MM.1S (cell line): ENCODE results near the gene LAMP1.
"Not testable (repeated sequence)": the region's sequence is repeated elsewhere in the genome, so short reads cannot be mapped to it uniquely, and the experiment has no call there.

Experiments
- DNase-seq: peaks from one replicate; pipeline ENCODE4 v3.0.0-alpha.2; 2015
- H2AFZ ChIP-seq: fragments of 300-600 bp; sonication (generic); 2 replicates; pipeline ENCODE4 v1.6.0; 2016; ENCODE audit warnings: antibody characterized with exemption, low read length
- H3F3A ChIP-seq: fragments of 300-600 bp; sonication (generic); 2 replicates; pipeline ENCODE4 v1.6.1; 2016; ENCODE audit warnings: mild to moderate bottlenecking, antibody characterized with exemption, low read length, moderate library complexity, mixed read lengths; ENCODE audit not compliant: insufficient read depth
- H3K27ac ChIP-seq: fragments of 300-600 bp; sonication (generic); 2 replicates; pipeline ENCODE4 v1.5.1; 2016; ENCODE audit warnings: mild to moderate bottlenecking, low read length
- H3K27me3 ChIP-seq: fragments of 300-600 bp; sonication (generic); replicated peaks from 2 replicates; pipeline ENCODE4 v1.6.0; 2016; ENCODE audit warnings: low read length; ENCODE audit not compliant: insufficient read depth
- H3K36me3 ChIP-seq: fragments of 300-600 bp; sonication (generic); replicated peaks from 2 replicates; pipeline ENCODE4 v1.6.1; 2016; ENCODE audit warnings: mild to moderate bottlenecking, low read length, mixed read lengths; ENCODE audit not compliant: insufficient read depth
- H3K4me1 ChIP-seq: fragments of 300-600 bp; sonication (generic); 2 replicates; pipeline ENCODE4 v1.6.1; 2016; ENCODE audit warnings: low read length, mixed read lengths
- H3K4me2 ChIP-seq: fragments of 300-600 bp; sonication (generic); 2 replicates; pipeline ENCODE4 v1.6.0; 2016; ENCODE audit warnings: low read depth, low read length
- H3K4me3 ChIP-seq: fragments of 300-600 bp; sonication (generic); 2 replicates; pipeline ENCODE4 v1.5.1; 2016; ENCODE audit warnings: low read length, mixed read lengths
- H3K79me2 ChIP-seq: fragments of 300-600 bp; sonication (generic); 2 replicates; pipeline ENCODE4 v1.6.1; 2016; ENCODE audit warnings: mixed run types, low read length, mixed read lengths
- H3K9ac ChIP-seq: fragments of 300-600 bp; sonication (generic); 2 replicates; pipeline ENCODE4 v1.6.1; 2016; ENCODE audit warnings: low read length, mixed read lengths
- H3K9me2 ChIP-seq: fragments of 300-600 bp; sonication (generic); replicated peaks from 2 replicates; pipeline ENCODE4 v1.6.1; 2016; ENCODE audit warnings: mild to moderate bottlenecking, low read length, mixed read lengths; ENCODE audit not compliant: insufficient read depth
- H3K9me3 ChIP-seq: fragments of 300-600 bp; sonication (generic); replicated peaks from 2 replicates; pipeline ENCODE4 v1.6.1; 2016; ENCODE audit warnings: mild to moderate bottlenecking, low read length, mixed read lengths; ENCODE audit not compliant: insufficient read depth
- H4K20me1 ChIP-seq: fragments of 300-600 bp; sonication (generic); 2 replicates; pipeline ENCODE4 v1.6.1; 2016; ENCODE audit warnings: mild to moderate bottlenecking, low read length, moderate library complexity, mixed read lengths; ENCODE audit not compliant: insufficient read depth
- CTCF ChIP-seq: fragments of 300-600 bp; sonication (generic); IDR thresholded peaks from 2 replicates; pipeline ENCODE4 v1.5.1; 2016; ENCODE audit warnings: antibody characterized with exemption, low read length, mixed read lengths
- EZH2 ChIP-seq: fragments of 300-600 bp; sonication (generic); optimal IDR thresholded peaks from 2 replicates; pipeline ENCODE3; 2017; ENCODE audit warnings: low read depth, mild to moderate bottlenecking, antibody characterized with exemption, low read length, mixed read lengths
- EZH2phosphoT487 ChIP-seq: fragments of 300-600 bp; sonication (generic); IDR thresholded peaks from 2 replicates; pipeline ENCODE4 v1.6.1; 2018; ENCODE audit warnings: antibody characterized with exemption, low read length

LAMP1 gene

GRCh38 chr13:113367771-113368170 is 70.7 kb downstream of the LAMP1 start:
- Histone ChIP-seq H3K27me3 (peaks cover 39% of the 10 kb centered on the region), H3K36me3 (no peaks in the 10 kb centered on the region), H3K27ac (no peak overlapping the region), H3K4me3 (no peak overlapping the region), H2AFZ (no peak overlapping the region), H3F3A (no peaks in the 10 kb centered on the region), H3K79me2 (no peaks in the 10 kb centered on the region), H3K9me3 (no peaks in the 10 kb centered on the region), H3K4me1 (no peaks in the 10 kb centered on the region), H3K4me2 (no peak overlapping the region), H4K20me1 (no peaks in the 10 kb centered on the region), H3K9ac (no peak overlapping the region), H3K9me2 (no peaks in the 10 kb centered on the region)
- DNase-seq, result no peak
- no peak for TF ChIP-seq EZH2
- TF ChIP-seq EZH2phosphoT487, result no peak
- TF ChIP-seq CTCF, result no peak

GRCh38 chr13:113368353-113368752 is 71.3 kb downstream of the LAMP1 start:
- H3K9me3 ChIP-seq, H3K4me2 ChIP-seq, H3K4me1 ChIP-seq, H3K36me3 ChIP-seq, H3K9me2 ChIP-seq, H3K9ac ChIP-seq, H3K27ac ChIP-seq, DNase-seq, H2AFZ ChIP-seq, H3F3A ChIP-seq, H3K79me2 ChIP-seq, H3K4me3 ChIP-seq, H4K20me1 ChIP-seq: not testable (repeated sequence)
- peaks cover 41% of the 10 kb centered on the region for H3K27me3 ChIP-seq

- Histone ChIP-seq H3K27me3 (peaks cover 49% of the 10 kb centered on the region), H3K36me3 (no peaks in the 10 kb centered on the region), H3K79me2 (no peaks in the 10 kb centered on the region), H3K4me1 (no peaks in the 10 kb centered on the region), H3K27ac (no peak overlapping the region), H4K20me1 (no peaks in the 10 kb centered on the region), H3K9me3 (no peaks in the 10 kb centered on the region), H3K4me3 (no peak overlapping the region), H2AFZ (no peak overlapping the region), H3K9me2 (no peaks in the 10 kb centered on the region), H3F3A (no peaks in the 10 kb centered on the region), H3K4me2 (no peak overlapping the region), H3K9ac (no peak overlapping the region)
- no peak for DNase-seq
- TF ChIP-seq EZH2, result no peak
- no peak for TF ChIP-seq CTCF
- TF ChIP-seq EZH2phosphoT487, result no peak
Observed at GRCh38 chr13:113369189-113369588, 72.2 kb downstream of the LAMP1 start.

- Histone ChIP-seq H3K27ac (no peak overlapping the region), H4K20me1 (no peaks in the 10 kb centered on the region), H3K4me3 (no peak overlapping the region), H3K9ac (no peak overlapping the region), H3K27me3 (peaks cover 50% of the 10 kb centered on the region), H3K4me2 (no peak overlapping the region), H3K79me2 (no peaks in the 10 kb centered on the region), H3K4me1 (no peaks in the 10 kb centered on the region), H3K9me2 (no peaks in the 10 kb centered on the region), H2AFZ (no peak overlapping the region), H3F3A (no peaks in the 10 kb centered on the region), H3K36me3 (no peaks in the 10 kb centered on the region), H3K9me3 (no peaks in the 10 kb centered on the region)
- TF ChIP-seq CTCF (no peak), EZH2 (no peak), EZH2phosphoT487 (no peak)
- DNase-seq, result no peak
Observed at GRCh38 chr13:113369881-113370280, 72.8 kb downstream of the LAMP1 start.
